ENCODE measurements around the gene TTC39A. TPM values are rescaled to one million over a fixed set of nuclear protein-coding genes. Genes with fewer than 3 reads are reported as not detected.

The TTC39A gene
- total and polyA plus RNA-seq, 8 donors = 8.3 to 159 (median 32.4) TPM

- H3K36me3 ChIP-seq = peaks cover 11 to 59% (median 58%) of the 10 kb centered on the region in 4 donors
- H3K4me3 ChIP-seq = no peak overlapping the region
- H3K27me3 ChIP-seq = no peaks in the 10 kb centered on the region
- H3K9me3 ChIP-seq = no peaks in the 10 kb centered on the region
- H3K4me1 ChIP-seq = no peaks in the 10 kb centered on the region
- H3K27ac ChIP-seq = no peak overlapping the region
- DNase-seq = no peak
- WGBS, 5 donors = 55 to 75% (median 70%) methylated on average over 3 of the region's 3 CpGs
- intact Hi-C loops (cut with DNase I; ENCODE audit: low total_unique reads) = no loop called here
- TF ChIP-seq POLR2A (IDR thresholded peaks at IDR 0.05) (no peak), POLR2AphosphoS5 (IDR thresholded peaks at IDR 0.05) (no peak), EP300 (IDR thresholded peaks at IDR 0.05) (no peak)
- TF ChIP-seq, protein P1, sequence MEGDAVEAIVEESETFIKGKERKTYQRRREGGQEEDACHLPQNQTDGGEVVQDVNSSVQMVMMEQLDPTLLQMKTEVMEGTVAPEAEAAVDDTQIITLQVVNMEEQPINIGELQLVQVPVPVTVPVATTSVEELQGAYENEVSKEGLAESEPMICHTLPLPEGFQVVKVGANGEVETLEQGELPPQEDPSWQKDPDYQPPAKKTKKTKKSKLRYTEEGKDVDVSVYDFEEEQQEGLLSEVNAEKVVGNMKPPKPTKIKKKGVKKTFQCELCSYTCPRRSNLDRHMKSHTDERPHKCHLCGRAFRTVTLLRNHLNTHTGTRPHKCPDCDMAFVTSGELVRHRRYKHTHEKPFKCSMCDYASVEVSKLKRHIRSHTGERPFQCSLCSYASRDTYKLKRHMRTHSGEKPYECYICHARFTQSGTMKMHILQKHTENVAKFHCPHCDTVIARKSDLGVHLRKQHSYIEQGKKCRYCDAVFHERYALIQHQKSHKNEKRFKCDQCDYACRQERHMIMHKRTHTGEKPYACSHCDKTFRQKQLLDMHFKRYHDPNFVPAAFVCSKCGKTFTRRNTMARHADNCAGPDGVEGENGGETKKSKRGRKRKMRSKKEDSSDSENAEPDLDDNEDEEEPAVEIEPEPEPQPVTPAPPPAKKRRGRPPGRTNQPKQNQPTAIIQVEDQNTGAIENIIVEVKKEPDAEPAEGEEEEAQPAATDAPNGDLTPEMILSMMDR (IDR thresholded peaks at IDR 0.05) = no peak
These were observed 24.1 kb upstream of the TTC39A start for GRCh38 chr1:51354416-51354815.

DNA sequence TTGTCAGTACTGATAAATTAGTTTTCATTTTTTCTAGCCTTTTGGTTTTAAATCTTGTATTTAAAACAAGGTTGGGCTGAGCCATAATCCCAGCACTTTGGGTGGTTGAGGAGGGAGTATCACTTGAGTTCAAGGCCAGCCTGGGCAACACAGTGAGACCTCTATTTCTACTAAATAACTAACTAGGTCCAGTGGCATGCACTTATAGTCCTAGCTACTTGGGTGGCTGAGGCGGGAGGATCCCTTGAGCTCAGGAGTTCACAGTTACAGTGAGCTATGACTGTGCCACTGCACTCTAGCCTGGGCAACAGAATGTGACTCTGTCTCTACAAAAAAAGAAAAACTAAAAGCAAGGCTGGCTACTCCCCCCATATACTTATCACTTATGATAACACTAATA, 21.5 kb upstream of the TTC39A start:
- Histone ChIP-seq H3K4me1 (peaks cover 0 to 4% (median 0%) of the 10 kb centered on the region in 4 donors), H3K27ac (no peak overlapping the region), H3K36me3 (peaks cover 11 to 40% (median 37%) of the 10 kb centered on the region in 4 donors), H3K27me3 (no peaks in the 10 kb centered on the region), H3K4me3 (no peak overlapping the region), H3K9me3 (no peaks in the 10 kb centered on the region)
- DNase-seq = no peak
- TF ChIP-seq POLR2A (IDR thresholded peaks at IDR 0.05) (no peak), POLR2AphosphoS5 (IDR thresholded peaks at IDR 0.05) (no peak), EP300 (IDR thresholded peaks at IDR 0.05) (no peak)
- TF ChIP-seq, protein P1 (IDR thresholded peaks at IDR 0.05) = no peak
- intact Hi-C loops (cut with DNase I; ENCODE audit: low total_unique reads) = no loop called here
- 80 to 100% (median 85%) methylated on average over 1 of the region's 1 CpG for WGBS, 5 donors

GRCh38 chr1:51349862-51350261, 19.5 kb upstream of the TTC39A start:
- H3K27ac ChIP-seq = no peak overlapping the region
- intact Hi-C loops (cut with DNase I; ENCODE audit: low total_unique reads) = no loop called here
- peaks cover 7 to 20% (median 17%) of the 10 kb centered on the region in 4 donors for H3K36me3 ChIP-seq
- no peak for DNase-seq
- H3K9me3 ChIP-seq = no peaks in the 10 kb centered on the region
- peaks cover 0 to 14% (median 3%) of the 10 kb centered on the region in 3 donors for H3K27me3 ChIP-seq
- H3K4me3 ChIP-seq = no peak overlapping the region
- WGBS, 5 donors = 93 to 99% (median 96%) methylated on average over 3 of the region's 3 CpGs
- H3K4me1 ChIP-seq = peaks cover 6 to 17% (median 11%) of the 10 kb centered on the region in 4 donors
- no peak for TF ChIP-seq EP300 (IDR thresholded peaks at IDR 0.05)
- no peak for TF ChIP-seq POLR2AphosphoS5 (IDR thresholded peaks at IDR 0.05)
- TF ChIP-seq, protein P1 (IDR thresholded peaks at IDR 0.05) = no peak
- no peak for TF ChIP-seq POLR2A (IDR thresholded peaks at IDR 0.05)

GRCh38 chr1:51348147-51348527, 17.8 kb upstream of the TTC39A start:
- no peak for DNase-seq
- TF ChIP-seq POLR2AphosphoS5 (IDR thresholded peaks at IDR 0.05) = no peak
- TF ChIP-seq, protein P1 (IDR thresholded peaks at IDR 0.05) = no peak
- no peak for TF ChIP-seq EP300 (IDR thresholded peaks at IDR 0.05)
- no peak for TF ChIP-seq POLR2A (IDR thresholded peaks at IDR 0.05)
- H3K4me1 ChIP-seq = peaks cover 11 to 24% (median 17%) of the 10 kb centered on the region in 4 donors
- H3K27me3 ChIP-seq = peaks cover 0 to 31% (median 16%) of the 10 kb centered on the region in 3 donors
- intact Hi-C loops (cut with DNase I; ENCODE audit: low total_unique reads) = no loop called here
- H3K27ac ChIP-seq = no peak overlapping the region
- peaks cover 0 to 2% (median under 1%) of the 10 kb centered on the region in 4 donors for H3K36me3 ChIP-seq
- no peak overlapping the region for H3K4me3 ChIP-seq
- H3K9me3 ChIP-seq = no peaks in the 10 kb centered on the region
